ENCODE measurements around the gene NCKAP5L.

- TF ChIP-seq CTCF (conservative IDR thresholded peaks at IDR 0.05; ENCODE audit: low read depth, low read length) (no peak), EZH2 (IDR thresholded peaks at IDR 0.05; ENCODE audit: borderline replicate concordance, low read depth, low read length, poor library complexity, severe bottlenecking) (no peak)
These were observed 21.3 kb downstream of the NCKAP5L start for GRCh38 chr12:49806877-49807276.
